Measurements from ENCODE around the gene CD68.
A peak's percentile ranks its signal among the peaks of the same experiment; 100 is the strongest.

CD68 gene

DNA sequence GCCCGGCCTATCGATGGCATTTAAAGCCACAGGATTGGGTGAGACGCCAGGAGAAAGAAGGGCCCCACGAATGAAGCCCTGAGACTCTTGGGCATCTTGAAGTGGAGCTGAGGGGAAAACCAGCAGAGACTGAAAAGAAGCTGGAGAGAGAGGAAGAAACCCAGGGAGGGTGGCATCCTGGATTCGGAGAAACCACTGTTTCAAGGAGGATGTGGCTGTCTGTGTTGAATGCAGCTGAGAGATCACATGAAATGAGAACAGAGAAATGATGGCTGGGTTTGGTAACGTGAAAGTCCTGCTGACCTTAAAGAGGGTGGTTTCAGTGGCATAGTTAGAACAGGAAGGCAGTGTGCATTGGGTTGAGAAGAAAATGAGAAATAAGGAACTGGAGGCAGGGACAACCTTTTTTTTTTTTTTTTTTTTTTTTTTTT is 26.8 kb upstream of the CD68 start:
- no peak for DNase-seq
- no peaks in the 10 kb centered on the region for H3K36me3 ChIP-seq (replicated peaks)
- H3K4me3 ChIP-seq (ENCODE audit: low read depth, low read length): no peak overlapping the region
- H3K27me3 ChIP-seq (replicated peaks): no peaks in the 10 kb centered on the region
- in situ Hi-C loops (cut with HindIII; ENCODE audit: low pct_ligation_motif_present, low sequenced_read_pairs): no loop called here
- TF ChIP-seq, protein P1, sequence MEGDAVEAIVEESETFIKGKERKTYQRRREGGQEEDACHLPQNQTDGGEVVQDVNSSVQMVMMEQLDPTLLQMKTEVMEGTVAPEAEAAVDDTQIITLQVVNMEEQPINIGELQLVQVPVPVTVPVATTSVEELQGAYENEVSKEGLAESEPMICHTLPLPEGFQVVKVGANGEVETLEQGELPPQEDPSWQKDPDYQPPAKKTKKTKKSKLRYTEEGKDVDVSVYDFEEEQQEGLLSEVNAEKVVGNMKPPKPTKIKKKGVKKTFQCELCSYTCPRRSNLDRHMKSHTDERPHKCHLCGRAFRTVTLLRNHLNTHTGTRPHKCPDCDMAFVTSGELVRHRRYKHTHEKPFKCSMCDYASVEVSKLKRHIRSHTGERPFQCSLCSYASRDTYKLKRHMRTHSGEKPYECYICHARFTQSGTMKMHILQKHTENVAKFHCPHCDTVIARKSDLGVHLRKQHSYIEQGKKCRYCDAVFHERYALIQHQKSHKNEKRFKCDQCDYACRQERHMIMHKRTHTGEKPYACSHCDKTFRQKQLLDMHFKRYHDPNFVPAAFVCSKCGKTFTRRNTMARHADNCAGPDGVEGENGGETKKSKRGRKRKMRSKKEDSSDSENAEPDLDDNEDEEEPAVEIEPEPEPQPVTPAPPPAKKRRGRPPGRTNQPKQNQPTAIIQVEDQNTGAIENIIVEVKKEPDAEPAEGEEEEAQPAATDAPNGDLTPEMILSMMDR (IDR thresholded peaks at IDR 0.05; ENCODE audit: low read depth, low read length, missing control alignments): no peak
- no peak overlapping the region for H3K27ac ChIP-seq

DNA sequence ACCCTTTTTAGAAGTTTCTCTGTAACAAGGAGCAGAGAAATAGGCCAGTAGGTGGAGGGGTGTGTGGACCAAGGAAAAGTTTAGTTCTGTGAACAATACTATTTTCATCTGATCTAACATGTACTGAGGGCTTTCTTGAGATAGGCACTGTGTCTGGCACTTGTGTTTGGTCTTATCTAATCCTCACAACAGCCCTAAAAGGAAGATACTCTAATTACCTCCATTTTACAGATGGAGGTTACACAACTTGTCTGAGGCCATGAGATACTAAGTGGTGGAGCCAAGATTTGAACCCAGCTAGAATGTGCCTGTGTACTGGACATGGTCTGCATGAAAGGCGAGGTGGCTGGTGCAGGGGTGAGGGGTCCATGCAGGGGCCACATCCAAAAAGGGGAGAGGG is 26.1 kb upstream of the CD68 start:
- Histone ChIP-seq H3K27me3 (replicated peaks) (no peaks in the 10 kb centered on the region), H3K4me3 (ENCODE audit: low read depth, low read length) (no peak overlapping the region), H3K36me3 (replicated peaks) (no peaks in the 10 kb centered on the region), H3K27ac (no peak overlapping the region)
- no peak for DNase-seq
- in situ Hi-C loops (cut with HindIII; ENCODE audit: low pct_ligation_motif_present, low sequenced_read_pairs): no loop called here
- TF ChIP-seq, protein P1 (IDR thresholded peaks at IDR 0.05; ENCODE audit: low read depth, low read length, missing control alignments): no peak

DNA sequence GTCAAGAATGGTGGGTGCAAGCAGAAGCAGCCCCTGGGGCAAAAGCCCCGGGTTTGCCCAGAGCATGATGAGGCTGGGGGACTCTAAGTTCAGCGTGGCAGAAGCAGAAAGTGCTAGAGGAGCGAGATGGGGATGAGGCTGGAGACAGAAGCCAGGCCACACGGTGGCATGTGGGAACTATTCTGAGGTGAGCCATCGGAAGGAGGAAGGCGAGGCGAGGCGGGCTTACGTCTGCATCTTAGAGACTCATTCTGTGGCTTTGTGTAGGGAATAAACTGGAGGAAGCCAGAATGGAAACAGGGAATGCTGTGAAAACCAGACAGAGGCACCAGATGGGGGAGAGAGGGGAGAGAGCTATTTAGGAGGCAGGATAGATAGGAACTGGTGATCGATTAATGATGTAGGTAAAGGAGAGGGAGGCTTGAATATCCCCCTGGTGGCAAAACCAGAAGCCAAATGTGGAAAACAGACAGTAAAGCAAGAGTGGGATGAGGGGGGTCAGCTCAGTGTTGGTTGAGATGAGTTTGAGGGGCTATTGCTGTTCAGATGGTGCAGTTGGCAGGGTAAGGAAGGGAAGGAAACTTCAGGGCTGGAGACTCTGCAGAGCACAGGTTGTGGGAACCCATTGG is 24.0 kb upstream of the CD68 start:
- in situ Hi-C loops (cut with HindIII; ENCODE audit: low pct_ligation_motif_present, low sequenced_read_pairs): no loop called here
- Histone ChIP-seq H3K27me3 (replicated peaks) (no peaks in the 10 kb centered on the region), H3K36me3 (replicated peaks) (no peaks in the 10 kb centered on the region), H3K27ac (no peak overlapping the region), H3K4me3 (ENCODE audit: low read depth, low read length) (no peak overlapping the region)
- DNase-seq: no peak
- TF ChIP-seq, protein P1 (IDR thresholded peaks at IDR 0.05; ENCODE audit: low read depth, low read length, missing control alignments): peak; percentile 25

DNA sequence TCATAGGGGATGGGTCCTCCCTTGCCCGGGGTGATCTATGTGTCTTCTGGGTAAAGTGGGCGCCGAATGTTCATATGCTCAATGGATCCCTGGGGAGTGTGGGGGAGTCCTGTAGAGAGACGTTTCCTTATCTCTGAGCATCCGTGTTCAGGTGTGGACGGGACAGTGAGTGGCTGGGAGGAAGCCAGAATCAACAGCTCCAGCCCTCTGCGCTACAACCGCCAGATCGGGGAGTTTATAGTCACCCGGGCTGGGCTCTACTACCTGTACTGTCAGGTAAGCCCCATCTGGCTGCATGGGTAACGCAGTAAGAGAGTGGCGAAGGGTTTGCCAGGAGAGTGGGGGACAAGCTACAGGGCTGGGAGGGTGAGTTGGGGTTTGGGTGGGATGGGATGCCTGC is 22.8 kb upstream of the CD68 start:
- DNase-seq: no peak
- in situ Hi-C loops (cut with HindIII; ENCODE audit: low pct_ligation_motif_present, low sequenced_read_pairs): no loop called here
- TF ChIP-seq, protein P1 (IDR thresholded peaks at IDR 0.05; ENCODE audit: low read depth, low read length, missing control alignments): no peak
- no peak overlapping the region for H3K27ac ChIP-seq
- H3K27me3 ChIP-seq (replicated peaks): no peaks in the 10 kb centered on the region
- no peak overlapping the region for H3K4me3 ChIP-seq (ENCODE audit: low read depth, low read length)
- H3K36me3 ChIP-seq (replicated peaks): no peaks in the 10 kb centered on the region

DNA sequence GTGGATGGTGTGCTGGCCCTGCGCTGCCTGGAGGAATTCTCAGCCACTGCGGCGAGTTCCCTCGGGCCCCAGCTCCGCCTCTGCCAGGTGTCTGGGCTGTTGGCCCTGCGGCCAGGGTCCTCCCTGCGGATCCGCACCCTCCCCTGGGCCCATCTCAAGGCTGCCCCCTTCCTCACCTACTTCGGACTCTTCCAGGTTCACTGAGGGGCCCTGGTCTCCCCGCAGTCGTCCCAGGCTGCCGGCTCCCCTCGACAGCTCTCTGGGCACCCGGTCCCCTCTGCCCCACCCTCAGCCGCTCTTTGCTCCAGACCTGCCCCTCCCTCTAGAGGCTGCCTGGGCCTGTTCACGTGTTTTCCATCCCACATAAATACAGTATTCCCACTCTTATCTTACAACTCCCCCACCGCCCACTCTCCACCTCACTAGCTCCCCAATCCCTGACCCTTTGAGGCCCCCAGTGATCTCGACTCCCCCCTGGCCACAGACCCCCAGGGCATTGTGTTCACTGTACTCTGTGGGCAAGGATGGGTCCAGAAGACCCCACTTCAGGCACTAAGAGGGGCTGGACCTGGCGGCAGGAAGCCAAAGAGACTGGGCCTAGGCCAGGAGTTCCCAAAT is 22.2 kb upstream of the CD68 start:
- no peak for DNase-seq
- Histone ChIP-seq H3K4me3 (ENCODE audit: low read depth, low read length) (no peak overlapping the region), H3K27me3 (replicated peaks) (no peaks in the 10 kb centered on the region), H3K36me3 (replicated peaks) (no peaks in the 10 kb centered on the region), H3K27ac (no peak overlapping the region)
- in situ Hi-C loops (cut with HindIII; ENCODE audit: low pct_ligation_motif_present, low sequenced_read_pairs): no loop called here
- TF ChIP-seq, protein P1 (IDR thresholded peaks at IDR 0.05; ENCODE audit: low read depth, low read length, missing control alignments): no peak
